Liver (tissue), 9 donors: Measurements from ENCODE around the gene RAPH1. TPM values are rescaled to one million over a fixed set of nuclear protein-coding genes. Genes with fewer than 3 reads are reported as not detected.
"Not testable (repeated sequence)": the region's sequence is repeated elsewhere in the genome, so short reads cannot be mapped to it uniquely, and the experiment has no call there.

Experiments
- DNase-seq: peaks from one replicate; pipeline ENCODE4 v3.0.0-alpha.2; 2017; ENCODE audit warnings: low spot score
- H3K27ac ChIP-seq, 2 donors: one replicate each; pipeline ENCODE4 v1.7.0; 2013; ENCODE audit warnings: inconsistent platforms in 2 of 2, low read length in 2 of 2, control low read depth in 1 of 2, low read depth in 1 of 2, mild to moderate bottlenecking in 1 of 2
- H3K27me3 ChIP-seq, 4 donors: one replicate each; pipeline versions ENCODE4 v1.6.1 to v1.7.0; 2013; ENCODE audit warnings: low read length in 3 of 4, inconsistent platforms in 1 of 4, mild to moderate bottlenecking in 1 of 4, moderate library complexity in 1 of 4; ENCODE audit not compliant: control insufficient read depth in 4 of 4, insufficient read depth in 4 of 4
- H3K36me3 ChIP-seq, 4 donors: one replicate each; pipeline versions ENCODE4 v1.6.1 to v1.7.0; 2013; ENCODE audit warnings: low read length in 3 of 4, mild to moderate bottlenecking in 3 of 4, low read depth in 1 of 4, moderate library complexity in 1 of 4; ENCODE audit not compliant: control insufficient read depth in 4 of 4, insufficient read depth in 3 of 4
- H3K4me1 ChIP-seq, 4 donors: one replicate each; pipeline versions ENCODE4 v1.6.1 to v1.7.0; 2013; ENCODE audit warnings: low read length in 3 of 4, mild to moderate bottlenecking in 3 of 4, moderate library complexity in 1 of 4; ENCODE audit not compliant: control insufficient read depth in 4 of 4, insufficient read depth in 4 of 4
- H3K4me3 ChIP-seq, 3 donors: one replicate each; pipeline versions ENCODE4 v1.6.1 to v1.7.0; 2013; ENCODE audit warnings: low read length in 3 of 3, control low read depth in 1 of 3, low read depth in 1 of 3, mild to moderate bottlenecking in 1 of 3
- H3K9ac ChIP-seq, 2 donors: one replicate each; pipeline ENCODE4 v1.7.0; 2013; ENCODE audit warnings: low read length in 2 of 2, mild to moderate bottlenecking in 2 of 2, moderate library complexity in 2 of 2, control low read depth in 1 of 2, low read depth in 1 of 2
- H3K9me3 ChIP-seq, 4 donors: one replicate each; pipeline versions ENCODE4 v1.6.1 to v1.7.0; 2013; ENCODE audit warnings: low read length in 3 of 4; ENCODE audit not compliant: control insufficient read depth in 4 of 4
- ATF3 ChIP-seq: IDR thresholded peaks from 2 replicates; pipeline ENCODE4 v1.6.1; 2016; ENCODE audit warnings: antibody characterized with exemption
- CTCF ChIP-seq: fragments of 150-350 bp; IDR thresholded peaks from 2 replicates; pipeline ENCODE4 v1.5.1; 2017; ENCODE audit warnings: improper control_type of control experiment, low read depth, low read length; ENCODE audit not compliant: missing input control
- EGR1 ChIP-seq, 2 donors: IDR thresholded peaks; 2 replicates each; pipeline ENCODE4 v1.6.1; 2016 to 2018; ENCODE audit warnings: antibody characterized with exemption in 2 of 2, low read depth in 2 of 2
- FOXA1 ChIP-seq: IDR thresholded peaks from 2 replicates; pipeline ENCODE4 v1.6.1; 2016; ENCODE audit warnings: antibody characterized with exemption
- FOXA2 ChIP-seq: IDR thresholded peaks from 2 replicates; pipeline ENCODE4 v1.6.1; 2016; ENCODE audit warnings: antibody characterized with exemption
- GABPA ChIP-seq, 2 donors: IDR thresholded peaks in 1 of 2; conservative IDR thresholded peaks in 1 of 2; 2 replicates each; pipeline ENCODE4 v1.6.1; 2016; ENCODE audit warnings: antibody characterized with exemption in 2 of 2, mild to moderate bottlenecking in 1 of 2, moderate library complexity in 1 of 2
- HNF4A ChIP-seq, 2 donors: conservative IDR thresholded peaks; 2 replicates each; pipeline ENCODE4 v1.6.1; 2016; ENCODE audit warnings: antibody characterized with exemption in 2 of 2, mild to moderate bottlenecking in 2 of 2
- HNF4G ChIP-seq: IDR thresholded peaks from 2 replicates; pipeline ENCODE4 v1.6.1; 2016; ENCODE audit warnings: antibody characterized with exemption
- JUND ChIP-seq, 2 donors: IDR thresholded peaks; 2 replicates each; pipeline ENCODE4 v1.6.1; 2016; ENCODE audit warnings: antibody characterized with exemption in 2 of 2
- MAX ChIP-seq: IDR thresholded peaks from 2 replicates; pipeline ENCODE4 v1.6.1; 2016; ENCODE audit warnings: antibody characterized with exemption
- NR2F2 ChIP-seq: IDR thresholded peaks from 2 replicates; pipeline ENCODE4 v1.6.1; 2016; ENCODE audit warnings: antibody characterized with exemption
- RAD21 ChIP-seq, 2 donors: IDR thresholded peaks; 2 replicates each; pipeline ENCODE4 v1.6.1; 2016; ENCODE audit warnings: antibody characterized with exemption in 2 of 2, mild to moderate bottlenecking in 2 of 2
- REST ChIP-seq: IDR thresholded peaks from 2 replicates; pipeline ENCODE4 v1.6.1; 2016; ENCODE audit warnings: antibody characterized with exemption, mild to moderate bottlenecking
- RXRA ChIP-seq, 2 donors: IDR thresholded peaks; 2 replicates each; pipeline ENCODE4 v1.6.1; 2017 to 2018; ENCODE audit warnings: antibody characterized with exemption in 2 of 2, mild to moderate bottlenecking in 1 of 2
- YY1 ChIP-seq: IDR thresholded peaks from 2 replicates; pipeline ENCODE4 v1.6.1; 2016; ENCODE audit warnings: antibody characterized with exemption, mild to moderate bottlenecking
- ZBTB33 ChIP-seq: IDR thresholded peaks from 2 replicates; pipeline ENCODE4 v1.6.1; 2016; ENCODE audit warnings: antibody characterized with exemption
- WGBS: extraction: QIAGEN DNeasy Blood & Tissue Kit; methylation state at CpG from one replicate; pipeline ENCODE4 v1.1.7; 2013; 5-methylcytosine and 5-hydroxymethylcytosine counted together
- polyA plus RNA-seq, 2 donors: library from polyadenylated mRNA; stranded (reverse) in 1 of 2; unstranded in 1 of 2; fragments of 200-250 nt in 1 of 2; fragments of >200 nt in 1 of 2; fragmentation: Nextera tagmentation in 1 of 2; extraction: Ambion mirVana in 1 of 2; gene quantifications; one replicate each; pipeline versions ENCODE4 v1.2.1 to v1.2.3, GENCODE V29; 2013 to 2015
- total RNA-seq, 2 donors: library from RNA; depleted of rRNA; stranded (reverse); fragments of >200 nt; gene quantifications; one replicate each; pipeline ENCODE4 v1.2.3, GENCODE V29; 2014
- donor health status: healthy.
- donor health status: healthy.
- donor health status: healthy.
- donor health status: healthy.
- donor health status: healthy.

RAPH1 gene
- total and polyA plus RNA-seq, 4 donors: 7.0 to 83.1 (median 19.4) TPM

- no peak for DNase-seq
- TF ChIP-seq FOXA1 (no peak), MAX (no peak), GABPA (IDR thresholded peaks at IDR 0.05 in 1 of 2, conservative IDR thresholded peaks at IDR 0.05 in 1 of 2) (no peak), RXRA (IDR thresholded peaks at IDR 0.05) (no peak), HNF4A (conservative IDR thresholded peaks at IDR 0.05) (no peak), NR2F2 (no peak), JUND (IDR thresholded peaks at IDR 0.05) (no peak), CTCF (no peak), RAD21 (IDR thresholded peaks at IDR 0.05) (no peak), EGR1 (IDR thresholded peaks at IDR 0.05; ENCODE audit: low read depth in 2 of 2) (no peak), REST (no peak), FOXA2 (no peak), YY1 (no peak), ATF3 (no peak), HNF4G (no peak), ZBTB33 (no peak)
- H3K4me3 ChIP-seq: no peak overlapping the region
- H3K27ac ChIP-seq: no peak overlapping the region
- 54% methylated on average over 5 of the region's 5 CpGs for whole genome bisulfite sequencing
- H3K9me3 ChIP-seq: no peaks in the 10 kb centered on the region
- H3K27me3 ChIP-seq: no peaks in the 10 kb centered on the region
- peaks cover 0 to 7% (median 1%) of the 10 kb centered on the region in 4 donors for H3K4me1 ChIP-seq
- peaks cover 0 to 6% (median 4%) of the 10 kb centered on the region in 4 donors for H3K36me3 ChIP-seq
- H3K9ac ChIP-seq: no peak overlapping the region
These were observed 103.5 kb downstream of the RAPH1 start for GRCh38 chr2:203431391-203432185.

GRCh38 chr2:203429643-203430042 lies 105.5 kb downstream of the RAPH1 start:
- not testable (repeated sequence) for H3K36me3 ChIP-seq, H3K4me1 ChIP-seq, H3K9me3 ChIP-seq, DNase-seq, H3K9ac ChIP-seq, H3K4me3 ChIP-seq, H3K27me3 ChIP-seq, H3K27ac ChIP-seq
- 89% methylated on average over 4 of the region's 4 CpGs for WGBS
